Hepatocyte (in vitro differentiated cells): ENCODE results near the gene CARD8. TPM values are rescaled to one million over a fixed set of nuclear protein-coding genes. Genes with fewer than 3 reads are reported as not detected.
"Not testable (repeated sequence)": the region's sequence is repeated elsewhere in the genome, so short reads cannot be mapped to it uniquely, and the experiment has no call there.

Experiments
- DNase-seq: peaks from one replicate; pipeline ENCODE4 v3.0.0-alpha.2; 2016; ENCODE audit warnings: low spot score
- H2AFZ ChIP-seq: fragments of 200-600 bp; sonication (generic); 2 replicates; pipeline ENCODE4 v1.6.0; 2016; ENCODE audit warnings: antibody characterized with exemption, mild to moderate bottlenecking
- H3K27ac ChIP-seq: fragments of 200-600 bp; sonication (generic); 2 replicates; pipeline ENCODE4 v1.5.1; 2016; ENCODE audit warnings: mild to moderate bottlenecking
- H3K27me3 ChIP-seq: fragments of 200-600 bp; sonication (generic); 2 replicates; pipeline ENCODE4 v1.6.1; 2016
- H3K36me3 ChIP-seq: fragments of 200-600 bp; sonication (generic); replicated peaks from 2 replicates; pipeline ENCODE4 v1.5.1; 2016; ENCODE audit warnings: low read depth; ENCODE audit not compliant: insufficient read depth
- H3K4me1 ChIP-seq: fragments of 200-600 bp; sonication (generic); 2 replicates; pipeline ENCODE4 v1.5.1; 2016; ENCODE audit warnings: mild to moderate bottlenecking, moderate library complexity; ENCODE audit not compliant: insufficient read depth
- H3K4me2 ChIP-seq: fragments of 200-600 bp; sonication (generic); 2 replicates; pipeline ENCODE4 v1.6.0; 2016
- H3K4me3 ChIP-seq: fragments of 200-600 bp; sonication (generic); 2 replicates; pipeline ENCODE4 v1.5.1; 2016; ENCODE audit warnings: mild to moderate bottlenecking
- H3K79me2 ChIP-seq: fragments of 200-600 bp; sonication (generic); 2 replicates; pipeline ENCODE4 v1.6.0; 2017; ENCODE audit warnings: mild to moderate bottlenecking
- H3K9me2 ChIP-seq: fragments of 200-600 bp; sonication (generic); replicated peaks from 2 replicates; pipeline ENCODE4 v1.6.0; 2017; ENCODE audit warnings: mild to moderate bottlenecking; ENCODE audit not compliant: insufficient read depth
- H3K9me3 ChIP-seq: fragments of 200-600 bp; sonication (generic); 2 replicates; pipeline ENCODE4 v1.5.1; 2016; ENCODE audit warnings: low read depth, mild to moderate bottlenecking
- H4K20me1 ChIP-seq: fragments of 200-600 bp; sonication (generic); 2 replicates; pipeline ENCODE4 v1.6.0; 2016; ENCODE audit warnings: mild to moderate bottlenecking; ENCODE audit not compliant: insufficient read depth, poor library complexity, severe bottlenecking
- CTCF ChIP-seq: fragments of 200-600 bp; sonication (generic); IDR thresholded peaks from 2 replicates; pipeline ENCODE4 v1.5.1; 2016; ENCODE audit warnings: antibody characterized with exemption, mild to moderate bottlenecking; ENCODE audit not compliant: poor library complexity
- EZH2 ChIP-seq: fragments of 200-600 bp; sonication (generic); IDR thresholded peaks from 2 replicates; pipeline ENCODE4 v1.6.1; 2016; ENCODE audit warnings: antibody characterized with exemption, mild to moderate bottlenecking, borderline replicate concordance
- EZH2phosphoT487 ChIP-seq: fragments of 200-600 bp; sonication (generic); IDR thresholded peaks from one replicate; pipeline ENCODE4 v1.6.1; 2018; ENCODE audit warnings: antibody characterized with exemption, mild to moderate bottlenecking, low read depth, moderate library complexity; ENCODE audit not compliant: unreplicated experiment, severe bottlenecking
- WGBS: methylation state at CpG from one replicate; pipeline ENCODE4 v1.1.6; 2016; ENCODE audit warnings: low lambda C conversion rate; ENCODE audit errors: missing lambda C conversion rate; 5-methylcytosine and 5-hydroxymethylcytosine counted together
- polyA plus RNA-seq: library from polyadenylated mRNA; unstranded; fragments of >200 nt; fragmentation: Nextera tagmentation; extraction: Ambion mirVana; gene quantifications from 2 replicates; pipeline ENCODE4 v1.2.1, GENCODE V29; 2016
- total RNA-seq: library from RNA; depleted of rRNA; stranded (reverse); fragments of >200 nt; gene quantifications from 2 replicates; pipeline ENCODE4 v1.2.3, GENCODE V29; 2014

Gene CARD8
- total and polyA plus RNA-seq, 2 experiments from 2014 or later = 7.6 to 17.0 TPM

- Histone ChIP-seq H3K4me3 (no peak overlapping the region), H2AFZ (no peak overlapping the region), H3K79me2 (no peaks in the 10 kb centered on the region), H3K27ac (no peak overlapping the region), H3K9me2 (no peaks in the 10 kb centered on the region), H3K9me3 (no peaks in the 10 kb centered on the region), H3K36me3 (no peaks in the 10 kb centered on the region), H3K4me1 (no peaks in the 10 kb centered on the region), H4K20me1 (no peaks in the 10 kb centered on the region), H3K4me2 (no peak overlapping the region), H3K27me3 (no peaks in the 10 kb centered on the region)
- whole genome bisulfite sequencing = 81% methylated on average over 5 of the region's 5 CpGs
- TF ChIP-seq EZH2 (no peak), CTCF (no peak), EZH2phosphoT487 (no peak)
- no peak for DNase-seq
These were observed 11.4 kb downstream of the CARD8 start for GRCh38 chr19:48244281-48244680.

GRCh38 chr19:48241771-48242170 is 13.9 kb downstream of the CARD8 start:
- not testable (repeated sequence) for H3K36me3 ChIP-seq, H3K27me3 ChIP-seq, H3K9me3 ChIP-seq, DNase-seq, H3K79me2 ChIP-seq, H3K4me1 ChIP-seq, H3K4me2 ChIP-seq, H3K4me3 ChIP-seq, H3K9me2 ChIP-seq, H2AFZ ChIP-seq, H4K20me1 ChIP-seq, H3K27ac ChIP-seq
- WGBS = 96% methylated on average over 6 of the region's 6 CpGs

DNA sequence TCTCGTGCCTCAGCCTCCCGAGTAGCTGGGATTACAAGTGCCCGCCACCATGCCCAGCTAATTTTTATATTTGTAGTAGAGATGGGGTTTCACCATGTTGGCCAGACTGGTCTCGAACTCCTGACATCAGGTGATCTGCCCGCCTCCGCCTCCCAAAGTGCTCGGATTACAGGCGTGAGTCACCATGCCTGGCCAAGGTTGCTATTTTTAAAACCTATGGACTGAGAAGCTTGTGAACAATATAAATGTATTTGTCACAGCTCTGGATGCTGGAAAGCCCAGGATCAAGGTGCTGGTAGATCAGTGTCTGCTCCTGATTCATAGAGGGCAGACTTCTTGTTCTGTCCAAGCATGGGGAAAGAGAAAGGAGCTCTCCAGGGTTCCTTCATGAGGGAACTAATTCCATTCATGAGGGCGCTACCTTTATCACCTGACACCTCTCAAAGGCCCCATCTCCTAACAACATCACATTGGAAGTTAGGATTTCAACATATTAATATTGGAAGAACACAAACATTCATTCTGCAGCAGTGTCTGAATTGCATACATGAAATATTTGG is 16.1 kb downstream of the CARD8 start:
- 98% methylated on average over 9 of the region's 9 CpGs for WGBS

GRCh38 chr19:48239120-48239519 is 16.6 kb downstream of the CARD8 start:
- no peak overlapping the region for H3K27ac ChIP-seq
- H4K20me1 ChIP-seq = no peaks in the 10 kb centered on the region
- H2AFZ ChIP-seq = no peak overlapping the region
- no peak overlapping the region for H3K4me3 ChIP-seq
- no peaks in the 10 kb centered on the region for H3K36me3 ChIP-seq
- DNase-seq = no peak
- no peaks in the 10 kb centered on the region for H3K9me3 ChIP-seq
- no peaks in the 10 kb centered on the region for H3K4me1 ChIP-seq
- H3K79me2 ChIP-seq = no peaks in the 10 kb centered on the region
- no peaks in the 10 kb centered on the region for H3K9me2 ChIP-seq
- no peaks in the 10 kb centered on the region for H3K27me3 ChIP-seq
- TF ChIP-seq EZH2 = no peak
- TF ChIP-seq EZH2phosphoT487 = no peak
- no peak for TF ChIP-seq CTCF
- WGBS = 96% methylated on average over 6 of the region's 6 CpGs
- no peak overlapping the region for H3K4me2 ChIP-seq

More for the DNA sequence above, 16.1 kb downstream of the CARD8 start:
- TF ChIP-seq CTCF = no peak
- TF ChIP-seq EZH2 = no peak
- no peak for TF ChIP-seq EZH2phosphoT487
- H3K79me2 ChIP-seq = no peaks in the 10 kb centered on the region
- H4K20me1 ChIP-seq = no peaks in the 10 kb centered on the region
- H3K9me3 ChIP-seq = no peaks in the 10 kb centered on the region
- H3K36me3 ChIP-seq = no peaks in the 10 kb centered on the region
- H3K4me1 ChIP-seq = no peaks in the 10 kb centered on the region
- H3K27me3 ChIP-seq = no peaks in the 10 kb centered on the region
- no peaks in the 10 kb centered on the region for H3K9me2 ChIP-seq
- no peak for DNase-seq
- H3K4me3 ChIP-seq = no peak overlapping the region
- no peak overlapping the region for H3K4me2 ChIP-seq
- no peak overlapping the region for H2AFZ ChIP-seq
- H3K27ac ChIP-seq = no peak overlapping the region
